GM12892 (cell line): ENCODE data around the gene ABLIM3.

Experiments used
- POLR2A ChIP-seq: IDR thresholded peaks from 2 replicates; pipeline ENCODE4 v1.6.1; 2011; ENCODE audit warnings: low read depth, low read length, control low read depth
- POLR2AphosphoS5 ChIP-seq: IDR thresholded peaks from 2 replicates; pipeline ENCODE4 v1.6.1; 2011; ENCODE audit warnings: low read depth, low read length, control low read depth

GRCh38 chr5:149273950-149274349 lies 132.7 kb downstream of the ABLIM3 start:
- no peak for TF ChIP-seq POLR2A
- TF ChIP-seq POLR2AphosphoS5: no peak
